GM18870 (cell line): ENCODE results near the gene EIF3A.
"Not testable (repeated sequence)": the region's sequence is repeated elsewhere in the genome, so short reads cannot be mapped to it uniquely, and the experiment has no call there.

Source experiments
- ATAC-seq: cut with Tn5 transposase; IDR thresholded peaks from one replicate; pipeline ENCODE4 v1.9.1; 2021; ENCODE audit warnings: moderate library complexity; ENCODE audit not compliant: unreplicated experiment

The EIF3A gene

GRCh38 chr10:119100434-119101238, 20.0 kb upstream of the EIF3A start:
- ATAC-seq: no peak

- no peak for ATAC-seq
These were observed 18.0 kb upstream of the EIF3A start for GRCh38 chr10:119098576-119098975.

GRCh38 chr10:119096641-119097415, 16.2 kb upstream of the EIF3A start:
- not testable (repeated sequence) for ATAC-seq

- no peak for ATAC-seq
These were observed 15.0 kb upstream of the EIF3A start for GRCh38 chr10:119095640-119096039.

GRCh38 chr10:119090968-119091367, 10.4 kb upstream of the EIF3A start:
- ATAC-seq: no peak

- no peak for ATAC-seq
These were observed 9.6 kb upstream of the EIF3A start for GRCh38 chr10:119090026-119090795.

GRCh38 chr10:119087271-119087882, 6.8 kb upstream of the EIF3A start:
- ATAC-seq: no peak

GRCh38 chr10:119084896-119085295, 4.3 kb upstream of the EIF3A start:
- ATAC-seq: no peak

- peak; percentile 41 for ATAC-seq
These were observed 757 bp downstream of the EIF3A start for GRCh38 chr10:119079599-119080520.

GRCh38 chr10:119078422-119079179, 2.0 kb downstream of the EIF3A start:
- no peak for ATAC-seq

- ATAC-seq: no peak
These were observed 7.0 kb downstream of the EIF3A start for GRCh38 chr10:119073584-119073983.

- no peak for ATAC-seq
These were observed 10.0 kb downstream of the EIF3A start for GRCh38 chr10:119070395-119071165.

GRCh38 chr10:119061926-119062325, 18.7 kb downstream of the EIF3A start:
- ATAC-seq: no peak

- ATAC-seq: no peak
These were observed 19.3 kb downstream of the EIF3A start for GRCh38 chr10:119061352-119061751.

- ATAC-seq: no peak
These were observed 20.5 kb downstream of the EIF3A start for GRCh38 chr10:119060107-119060506.

GRCh38 chr10:119059557-119059956, 21.1 kb downstream of the EIF3A start:
- no peak for ATAC-seq

- ATAC-seq: no peak
These were observed 22.6 kb downstream of the EIF3A start for GRCh38 chr10:119058010-119058409.

- no peak for ATAC-seq
These were observed 25.1 kb downstream of the EIF3A start for GRCh38 chr10:119055472-119055871.
